H9 (cell line): ENCODE measurements around the gene PABPN1. TPM values are rescaled to one million over a fixed set of nuclear protein-coding genes. Genes with fewer than 3 reads are reported as not detected.

Experiments used
- DNase-seq: peaks from one replicate; pipeline ENCODE4 v3.0.0-alpha.2; 2017
- H2AFZ ChIP-seq: one replicate; pipeline ENCODE4 v1.6.1; 2013; ENCODE audit warnings: mild to moderate bottlenecking, low read length, control low read depth, moderate library complexity
- H2AK5ac ChIP-seq: 2 replicates; pipeline ENCODE4 v1.6.1; 2013; ENCODE audit warnings: low read length, control low read depth, mixed read lengths; ENCODE audit not compliant: insufficient read length
- H2BK120ac ChIP-seq: one replicate; pipeline ENCODE4 v1.6.1; 2013; ENCODE audit warnings: low read depth, mild to moderate bottlenecking, low read length, control low read depth, inconsistent platforms; ENCODE audit not compliant: poor library complexity, severe bottlenecking
- H2BK12ac ChIP-seq: 2 replicates; pipeline ENCODE4 v1.6.1; 2013; ENCODE audit warnings: low read length, control low read depth, mixed read lengths, low read depth; ENCODE audit not compliant: insufficient read length
- H2BK15ac ChIP-seq: 2 replicates; pipeline ENCODE4 v1.6.1; 2013; ENCODE audit warnings: low read depth, low read length, control low read depth
- H2BK20ac ChIP-seq: one replicate; pipeline ENCODE4 v1.6.1; 2013; ENCODE audit warnings: low read depth, mild to moderate bottlenecking, low read length, control low read depth, inconsistent platforms; ENCODE audit not compliant: poor library complexity, severe bottlenecking
- H2BK5ac ChIP-seq: 2 replicates; pipeline ENCODE4 v1.6.1; 2013; ENCODE audit warnings: low read length, control low read depth, mixed read lengths; ENCODE audit not compliant: insufficient read length
- H3K14ac ChIP-seq: 2 replicates; pipeline ENCODE4 v1.6.1; 2013; ENCODE audit warnings: low read length, control low read depth; ENCODE audit not compliant: insufficient read depth
- H3K18ac ChIP-seq: 2 replicates; pipeline ENCODE4 v1.6.1; 2013; ENCODE audit warnings: low read depth, mild to moderate bottlenecking, mixed read lengths, low read length, control low read depth; ENCODE audit not compliant: insufficient read length
- H3K23ac ChIP-seq: 2 replicates; pipeline ENCODE4 v1.6.1; 2013; ENCODE audit warnings: low read length, control low read depth, mixed read lengths, low read depth; ENCODE audit not compliant: insufficient read length
- H3K23me2 ChIP-seq: 2 replicates; pipeline ENCODE4 v1.6.1; 2013; ENCODE audit warnings: low read depth, mild to moderate bottlenecking, mixed read lengths, low read length, control low read depth; ENCODE audit not compliant: insufficient read length, poor library complexity, severe bottlenecking
- H3K27ac ChIP-seq: 2 replicates; pipeline ENCODE4 v1.5.1; 2013; ENCODE audit warnings: low read length, control low read depth, mixed read lengths, low read depth; ENCODE audit not compliant: insufficient read length
- H3K27me3 ChIP-seq: 2 replicates; pipeline ENCODE4 v1.6.1; 2013; ENCODE audit warnings: low read length, control low read depth, inconsistent platforms; ENCODE audit not compliant: insufficient read depth
- H3K4ac ChIP-seq: 2 replicates; pipeline ENCODE4 v1.6.1; 2013; ENCODE audit warnings: low read depth, mild to moderate bottlenecking, control low read depth, inconsistent platforms, low read length, moderate library complexity
- H3K4me1 ChIP-seq: 2 replicates; pipeline ENCODE4 v1.6.1; 2013; ENCODE audit warnings: low read length, control low read depth, inconsistent platforms; ENCODE audit not compliant: insufficient read depth
- H3K4me2 ChIP-seq: 2 replicates; pipeline ENCODE4 v1.6.1; 2013; ENCODE audit warnings: low read length, control low read depth, mixed read lengths; ENCODE audit not compliant: insufficient read length, insufficient read depth
- H3K56ac ChIP-seq: 2 replicates; pipeline ENCODE4 v1.6.1; 2013; ENCODE audit warnings: low read depth, mild to moderate bottlenecking, mixed read lengths, low read length, control low read depth; ENCODE audit not compliant: insufficient read length
- H3K79me1 ChIP-seq: 2 replicates; pipeline ENCODE4 v1.6.1; 2013; ENCODE audit warnings: low read depth, mild to moderate bottlenecking, moderate library complexity, low read length, control low read depth, inconsistent platforms; ENCODE audit not compliant: insufficient read depth, poor library complexity, severe bottlenecking
- H3K79me2 ChIP-seq: 2 replicates; pipeline ENCODE4 v1.6.1; 2013; ENCODE audit warnings: low read length, control low read depth, inconsistent platforms; ENCODE audit not compliant: insufficient read depth
- H3K9ac ChIP-seq: 2 replicates; pipeline ENCODE4 v1.6.1; 2013; ENCODE audit warnings: low read length, control low read depth, mixed read lengths; ENCODE audit not compliant: insufficient read length; ENCODE audit errors: extremely low read depth
- H3K9me3 ChIP-seq: one replicate; pipeline ENCODE4 v1.6.1; 2013; ENCODE audit warnings: low read depth, low read length, inconsistent platforms; ENCODE audit not compliant: control insufficient read depth
- H3T11ph ChIP-seq: one replicate; pipeline ENCODE4 v1.6.1; 2013; ENCODE audit warnings: mild to moderate bottlenecking, low read length, control low read depth, inconsistent platforms
- H4K20me1 ChIP-seq: one replicate; pipeline ENCODE4 v1.6.1; 2013; ENCODE audit not compliant: control insufficient read depth, insufficient read length, insufficient read depth
- H4K5ac ChIP-seq: 2 replicates; pipeline ENCODE4 v1.6.1; 2013; ENCODE audit warnings: low read depth, mild to moderate bottlenecking, mixed read lengths, low read length, control low read depth; ENCODE audit not compliant: insufficient read length
- H4K8ac ChIP-seq: replicated peaks from 2 replicates; pipeline ENCODE4 v1.6.1; 2013; ENCODE audit warnings: low read length, control low read depth, mixed read lengths, low read depth; ENCODE audit not compliant: insufficient read length
- H4K91ac ChIP-seq: 2 replicates; pipeline ENCODE4 v1.6.1; 2013; ENCODE audit warnings: low read depth, mild to moderate bottlenecking, moderate library complexity, mixed read lengths, low read length, control low read depth; ENCODE audit not compliant: insufficient read length
- H3K27ac Mint-ChIP-seq, 3 experiments: 2 replicates in 2 of 3; 3 replicates in 1 of 3; pipeline ENCODE4 v1.8.0; 2020 to 2021; ENCODE audit warnings: mixed read lengths in 3 of 3, mild to moderate bottlenecking in 1 of 3, moderate library complexity in 1 of 3
- H3K27me3 Mint-ChIP-seq: 2 replicates; pipeline ENCODE4 v1.8.0; 2021; ENCODE audit warnings: low read depth, mild to moderate bottlenecking, moderate library complexity, mixed read lengths
- H3K36me3 Mint-ChIP-seq, 3 experiments: 2 replicates in 2 of 3; 3 replicates in 1 of 3; pipeline ENCODE4 v1.8.0; 2020 to 2021; ENCODE audit warnings: low read depth in 3 of 3, mixed read lengths in 3 of 3; ENCODE audit not compliant: insufficient read depth in 1 of 3
- H3K4me1 Mint-ChIP-seq, 2 experiments: 2 replicates each; pipeline ENCODE4 v1.8.0; 2020; ENCODE audit warnings: mixed read lengths in 2 of 2
- H3K4me3 Mint-ChIP-seq, 2 experiments: 2 replicates in 1 of 2; 3 replicates in 1 of 2; pipeline ENCODE4 v1.8.0; 2020 to 2021; ENCODE audit warnings: mild to moderate bottlenecking in 2 of 2, mixed read lengths in 2 of 2, moderate library complexity in 1 of 2
- H3K9me3 Mint-ChIP-seq, 2 experiments: 2 replicates in 1 of 2; 3 replicates in 1 of 2; pipeline ENCODE4 v1.8.0; 2020; ENCODE audit warnings: mild to moderate bottlenecking in 2 of 2, mixed read lengths in 2 of 2, moderate library complexity in 1 of 2
- CTCF ChIP-seq: fragments of 200-600 bp; sonication (generic); conservative IDR thresholded peaks from 3 replicates; pipeline ENCODE4 v1.8.0; 2021; ENCODE audit warnings: antibody characterized with exemption, mild to moderate bottlenecking
- WGBS: extraction: QIAGEN DNeasy Blood & Tissue Kit; methylation state at CpG from one replicate; pipeline ENCODE4 v1.1.7; 2013; ENCODE audit warnings: missing lambda C conversion rate, low lambda C conversion rate, mixed read lengths; ENCODE audit not compliant: insufficient read length; ENCODE audit errors: extremely low coverage; 5-methylcytosine and 5-hydroxymethylcytosine counted together
- total RNA-seq: library from RNA; stranded (reverse); gene quantifications from 2 replicates; pipeline ENCODE4 v1.2.1, GENCODE V29; 2021

Gene PABPN1
- total RNA-seq, 1 experiment from 2014 or later = 333 TPM

GRCh38 chr14:23370221-23370620 is 49.0 kb downstream of the PABPN1 start:
- Histone ChIP-seq H3T11ph (no peak overlapping the region), H3K23me2 (peaks cover 12% of the 10 kb centered on the region), H4K91ac (no peak overlapping the region), H2BK12ac (no peak overlapping the region), H3K79me2 (no peaks in the 10 kb centered on the region), H3K18ac (no peak overlapping the region), H3K79me1 (no peaks in the 10 kb centered on the region), H3K9me3 (no peaks in the 10 kb centered on the region), H2BK120ac (no peak overlapping the region), H3K14ac (no peak overlapping the region), H3K27ac (no peak overlapping the region), H2BK5ac (no peak overlapping the region), H4K5ac (no peak overlapping the region), H4K8ac (no peak overlapping the region), H3K56ac (no peak overlapping the region), H3K4me1 (no peaks in the 10 kb centered on the region), H3K4ac (no peak overlapping the region), H2BK15ac (no peak overlapping the region), H3K9ac (no peak overlapping the region), H3K27me3 (no peaks in the 10 kb centered on the region; the same call in 1 of the 2 replicates), H2AK5ac (no peak overlapping the region), H4K20me1 (no peaks in the 10 kb centered on the region), H2AFZ (no peak overlapping the region), H3K4me2 (no peak overlapping the region), H3K23ac (no peak overlapping the region), H2BK20ac (no peak overlapping the region)
- H3K4me3 Mint-ChIP-seq = no peak overlapping the region
- H3K36me3 Mint-ChIP-seq = no peaks in the 10 kb centered on the region; a peak in 1 of 7 replicates
- H3K27me3 Mint-ChIP-seq = peaks cover 63% of the 10 kb centered on the region
- H3K9me3 Mint-ChIP-seq = 0 out of 5 replicates have a peak, but pooled peaks cover 0 to 2% of the 10 kb centered on the region in 2 experiments
- peaks cover 9 to 10% of the 10 kb centered on the region in 2 experiments for H3K4me1 Mint-ChIP-seq
- WGBS = no CpG with 5 or more reads among the region's 1 CpG
- no peak for TF ChIP-seq CTCF
- H3K27ac Mint-ChIP-seq = no peak overlapping the region
- DNase-seq = no peak
